ENCODE results near the gene LSAMP.
"Not testable (repeated sequence)": the region's sequence is repeated elsewhere in the genome, so short reads cannot be mapped to it uniquely, and the experiment has no call there.

LSAMP gene

DNA sequence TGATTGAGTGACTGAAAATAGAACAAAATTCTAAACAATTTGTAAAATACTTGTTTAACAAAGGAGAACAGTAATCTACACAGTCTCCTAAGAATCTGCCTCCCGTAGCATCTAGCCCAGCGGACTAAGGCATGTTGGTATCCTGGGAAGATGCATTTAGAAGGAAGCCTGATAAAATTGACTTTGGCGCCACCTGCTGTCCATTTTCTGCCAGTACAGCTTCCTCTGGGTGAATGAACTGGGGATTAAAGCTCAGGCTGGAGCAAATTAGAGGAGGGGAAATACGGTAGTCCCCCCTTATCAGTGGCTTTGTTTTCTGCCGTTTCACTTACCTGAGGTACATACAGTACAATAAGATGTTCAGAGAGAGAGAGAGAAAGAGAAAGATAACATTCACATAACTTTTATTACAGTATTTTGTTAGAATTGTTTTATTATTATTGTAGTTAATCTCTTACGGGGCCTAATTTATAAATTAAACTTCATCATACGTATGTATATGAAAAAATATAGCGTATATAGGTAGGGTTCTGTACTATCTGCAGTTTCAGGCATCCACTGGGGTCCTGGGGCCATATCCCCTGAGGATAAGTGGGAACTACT is 630.4 kb downstream of the LSAMP start:
- H3K4me1 Mint-ChIP-seq = no peaks in the 10 kb centered on the region
- H3K9me3 Mint-ChIP-seq = no peaks in the 10 kb centered on the region
- H3K4me3 Mint-ChIP-seq = no peak overlapping the region
- H3K27me3 Mint-ChIP-seq = peaks cover 4% of the 10 kb centered on the region
- no peak overlapping the region for H3K27ac Mint-ChIP-seq
- no peaks in the 10 kb centered on the region for H3K36me3 Mint-ChIP-seq

DNA sequence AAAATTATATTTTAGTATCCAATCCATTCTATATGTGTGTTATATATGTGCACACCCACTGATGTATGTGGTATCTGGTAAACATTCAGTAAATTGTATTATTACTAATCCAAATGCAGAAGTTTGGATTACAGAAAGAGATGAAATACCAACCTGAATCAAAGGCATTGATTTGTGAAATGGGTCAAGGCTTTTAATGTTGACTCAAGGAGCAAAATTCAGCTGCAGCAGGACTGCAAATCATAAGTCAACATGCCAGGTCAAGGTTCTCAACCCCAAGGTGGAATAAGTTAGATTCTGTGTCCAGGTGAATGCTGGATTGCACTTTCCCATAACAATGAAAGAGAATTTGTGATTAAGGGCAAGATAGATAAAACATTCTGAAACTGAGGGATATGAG is 631.3 kb downstream of the LSAMP start:
- no peaks in the 10 kb centered on the region for H3K36me3 Mint-ChIP-seq
- no peak overlapping the region for H3K4me3 Mint-ChIP-seq
- H3K9me3 Mint-ChIP-seq = no peaks in the 10 kb centered on the region
- H3K27ac Mint-ChIP-seq = no peak overlapping the region
- no peaks in the 10 kb centered on the region for H3K4me1 Mint-ChIP-seq
- H3K27me3 Mint-ChIP-seq = peaks cover 4% of the 10 kb centered on the region

DNA sequence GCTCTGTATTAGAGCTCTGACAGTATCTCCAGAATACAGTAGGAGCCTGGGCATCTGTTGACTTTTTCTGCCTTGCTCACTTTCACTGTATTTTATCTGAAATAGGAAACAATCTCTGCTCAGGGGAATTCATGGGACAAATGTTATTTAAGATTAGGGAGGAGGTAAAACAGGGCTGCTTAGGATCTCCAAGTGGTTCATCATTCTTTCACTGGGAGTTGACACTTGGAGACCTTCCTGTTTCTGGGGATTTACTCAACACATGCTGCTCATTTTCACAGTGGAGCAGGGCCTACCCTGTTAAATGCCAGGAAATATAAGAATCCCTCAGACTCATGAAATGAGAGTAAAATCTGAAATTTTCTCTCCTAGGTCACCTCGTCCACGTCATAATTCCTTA is 636.5 kb downstream of the LSAMP start:
- H3K27ac Mint-ChIP-seq = no peak overlapping the region
- H3K4me3 Mint-ChIP-seq = no peak overlapping the region
- H3K27me3 Mint-ChIP-seq = peaks cover 11% of the 10 kb centered on the region
- no peaks in the 10 kb centered on the region for H3K4me1 Mint-ChIP-seq
- H3K9me3 Mint-ChIP-seq = no peaks in the 10 kb centered on the region
- H3K36me3 Mint-ChIP-seq = no peaks in the 10 kb centered on the region

DNA sequence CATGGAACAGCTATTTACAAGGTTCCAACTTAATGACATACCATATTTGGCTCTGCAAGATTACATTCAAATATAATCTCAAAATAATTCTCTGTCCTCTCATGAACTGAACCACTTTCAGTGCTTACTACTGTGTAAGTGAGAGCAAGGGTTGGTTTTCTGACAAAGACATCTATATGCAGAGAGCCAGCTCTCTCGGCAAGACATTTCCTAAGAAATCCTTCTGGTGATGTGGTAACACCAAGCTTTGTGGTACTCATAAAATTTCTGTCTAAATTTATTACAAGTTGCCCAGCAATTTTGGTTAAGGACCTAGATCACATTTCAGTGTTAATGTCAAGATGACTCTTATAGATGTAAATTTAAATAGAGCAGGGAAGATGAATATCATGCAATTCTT is 637.0 kb downstream of the LSAMP start:
- Mint-ChIP-seq H3K4me3 (no peak overlapping the region), H3K4me1 (no peaks in the 10 kb centered on the region), H3K27ac (no peak overlapping the region), H3K9me3 (no peaks in the 10 kb centered on the region), H3K36me3 (no peaks in the 10 kb centered on the region), H3K27me3 (peaks cover 16% of the 10 kb centered on the region)

DNA sequence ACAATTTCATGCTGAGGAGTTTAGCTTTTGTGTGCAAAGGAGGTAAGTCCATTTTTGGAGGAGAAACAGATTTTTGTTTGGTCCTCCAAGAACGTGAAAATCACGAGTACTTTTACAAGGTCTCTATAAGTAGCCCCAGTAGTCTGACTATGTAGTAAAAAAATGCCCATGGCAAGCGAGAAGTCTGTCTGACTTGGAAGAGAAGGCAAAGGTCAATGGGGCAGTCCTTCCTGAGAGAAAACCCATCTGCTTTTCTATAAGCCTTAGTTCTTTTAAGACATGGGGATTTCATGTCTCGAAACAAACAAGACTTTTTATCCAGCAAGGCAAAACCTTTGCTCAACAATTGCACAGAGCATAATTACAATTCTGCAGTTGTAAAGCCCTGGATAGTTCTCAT is 638.8 kb downstream of the LSAMP start:
- H3K27me3 Mint-ChIP-seq = peaks cover 22% of the 10 kb centered on the region
- no peaks in the 10 kb centered on the region for H3K36me3 Mint-ChIP-seq
- no peak overlapping the region for H3K4me3 Mint-ChIP-seq
- no peaks in the 10 kb centered on the region for H3K4me1 Mint-ChIP-seq
- no peaks in the 10 kb centered on the region for H3K9me3 Mint-ChIP-seq
- H3K27ac Mint-ChIP-seq = no peak overlapping the region

DNA sequence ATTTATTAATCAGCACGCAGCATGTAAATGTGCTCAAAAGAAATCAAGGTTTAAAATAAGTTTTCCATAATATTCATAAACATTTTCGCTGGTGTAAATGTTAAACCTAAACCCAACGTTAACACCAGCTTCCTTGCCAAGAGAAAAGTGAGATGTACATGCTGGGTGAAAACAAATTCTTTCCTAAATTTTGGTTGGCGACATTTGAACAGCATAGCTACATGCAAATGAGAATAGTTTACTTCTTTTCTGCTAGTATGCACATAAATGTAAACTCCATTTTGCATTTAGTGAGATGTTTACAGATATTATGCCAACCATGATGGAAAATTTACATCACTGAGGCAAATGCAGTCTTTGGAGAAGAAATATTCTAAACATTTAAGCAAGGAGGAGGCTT is 639.8 kb downstream of the LSAMP start:
- Mint-ChIP-seq H3K9me3 (no peaks in the 10 kb centered on the region), H3K4me1 (no peaks in the 10 kb centered on the region), H3K36me3 (no peaks in the 10 kb centered on the region)

DNA sequence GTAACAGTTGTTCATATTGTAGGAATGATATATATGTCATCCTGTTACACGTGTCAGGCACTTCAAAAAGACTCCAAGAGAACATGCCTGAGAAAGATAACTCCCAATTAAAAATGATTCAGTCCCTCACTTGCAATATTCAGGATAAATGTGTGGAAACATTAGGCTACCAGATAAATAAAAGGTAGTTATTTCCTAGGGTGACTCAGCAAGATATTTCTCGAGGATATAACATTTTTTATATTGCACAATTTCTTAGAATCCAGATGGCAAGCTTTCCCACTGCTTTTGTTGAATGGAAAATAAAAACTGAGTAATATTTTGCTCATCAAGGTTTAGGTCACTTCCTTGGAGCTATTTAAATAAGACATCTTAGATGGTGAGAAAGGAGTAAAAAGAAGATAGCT is 640.6 kb downstream of the LSAMP start:
- H3K4me1 Mint-ChIP-seq = no peaks in the 10 kb centered on the region
- no peaks in the 10 kb centered on the region for H3K36me3 Mint-ChIP-seq
- no peak overlapping the region for H3K27ac Mint-ChIP-seq
- peaks cover 20% of the 10 kb centered on the region for H3K27me3 Mint-ChIP-seq
- H3K9me3 Mint-ChIP-seq = no peaks in the 10 kb centered on the region
- no peak overlapping the region for H3K4me3 Mint-ChIP-seq

More for the DNA sequence above, 639.8 kb downstream of the LSAMP start:
- H3K27ac Mint-ChIP-seq = no peak overlapping the region
- H3K27me3 Mint-ChIP-seq = peaks cover 20% of the 10 kb centered on the region
- no peak overlapping the region for H3K4me3 Mint-ChIP-seq

DNA sequence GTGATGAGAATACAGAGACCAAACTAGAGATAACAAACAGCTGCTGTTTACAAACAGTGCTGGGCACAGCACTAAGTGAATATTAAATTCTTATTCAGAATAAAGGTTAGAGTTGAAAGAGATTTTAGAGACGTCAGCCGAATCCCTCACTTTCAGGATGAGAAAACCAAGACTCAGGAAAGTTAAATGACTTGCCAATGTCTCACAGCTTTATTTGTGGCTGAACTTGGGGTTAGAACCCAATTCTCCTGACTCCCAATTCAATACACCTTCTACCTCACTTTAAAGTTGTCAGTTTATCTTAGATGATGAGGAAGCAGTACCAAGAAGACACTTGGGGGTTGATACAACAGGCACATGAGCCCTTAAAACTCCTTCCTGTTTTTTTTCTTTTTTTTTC is 641.1 kb downstream of the LSAMP start:
- Mint-ChIP-seq H3K4me3 (no peak overlapping the region), H3K27ac (no peak overlapping the region), H3K9me3 (no peaks in the 10 kb centered on the region), H3K27me3 (peaks cover 20% of the 10 kb centered on the region), H3K36me3 (no peaks in the 10 kb centered on the region), H3K4me1 (no peaks in the 10 kb centered on the region)

DNA sequence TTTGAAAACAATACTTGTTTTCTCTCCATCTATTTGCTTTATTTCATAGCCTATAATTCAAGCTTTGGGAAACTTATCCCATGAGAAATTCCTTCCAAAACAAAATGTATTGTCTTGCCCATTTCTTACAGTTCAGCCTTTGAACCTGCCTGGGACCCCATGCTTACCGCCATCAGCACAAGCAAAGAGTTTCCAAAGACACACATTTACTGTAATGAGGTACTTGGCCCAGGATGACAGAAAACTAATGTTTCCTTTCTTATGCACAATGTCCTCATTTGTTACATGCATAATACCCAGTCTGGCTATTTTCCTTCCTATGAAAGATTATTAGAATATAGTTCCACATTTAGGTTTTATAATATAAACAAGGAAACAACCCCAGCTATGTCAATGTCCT is 641.6 kb downstream of the LSAMP start:
- H3K27ac Mint-ChIP-seq = no peak overlapping the region
- peaks cover 20% of the 10 kb centered on the region for H3K27me3 Mint-ChIP-seq
- H3K4me1 Mint-ChIP-seq = no peaks in the 10 kb centered on the region
- no peak overlapping the region for H3K4me3 Mint-ChIP-seq
- no peaks in the 10 kb centered on the region for H3K36me3 Mint-ChIP-seq
- H3K9me3 Mint-ChIP-seq = no peaks in the 10 kb centered on the region

DNA sequence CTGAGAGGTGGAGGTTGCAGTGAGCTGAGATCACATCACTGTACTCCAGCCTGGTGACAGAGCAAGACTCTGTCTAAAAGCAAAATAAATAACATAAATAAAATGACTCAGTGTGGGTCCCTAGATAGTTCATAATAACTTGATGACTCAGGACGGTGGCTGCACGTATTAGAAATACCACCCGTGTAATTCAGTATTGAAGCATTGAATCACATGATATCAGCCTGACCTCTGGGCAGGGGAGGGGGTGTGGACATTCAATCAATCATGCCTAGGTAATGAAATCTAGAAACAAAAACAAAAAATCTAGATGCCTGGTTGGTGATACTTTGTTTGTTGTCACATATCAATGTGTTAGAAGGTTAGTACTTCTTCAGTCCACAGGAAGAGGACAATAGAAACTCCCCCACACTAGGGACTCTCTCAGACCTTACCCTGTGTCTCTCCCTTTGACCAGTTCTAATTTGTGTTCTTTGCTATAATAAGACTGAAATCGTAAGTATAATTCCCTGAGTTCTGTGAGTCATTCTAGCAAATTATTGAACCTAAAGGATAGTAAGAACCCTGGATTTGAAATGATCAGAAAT is 644.7 kb downstream of the LSAMP start:
- Mint-ChIP-seq H3K27me3 (peaks cover 17% of the 10 kb centered on the region), H3K4me1 (no peaks in the 10 kb centered on the region), H3K36me3 (no peaks in the 10 kb centered on the region), H3K9me3 (no peaks in the 10 kb centered on the region), H3K27ac (no peak overlapping the region), H3K4me3 (no peak overlapping the region)

DNA sequence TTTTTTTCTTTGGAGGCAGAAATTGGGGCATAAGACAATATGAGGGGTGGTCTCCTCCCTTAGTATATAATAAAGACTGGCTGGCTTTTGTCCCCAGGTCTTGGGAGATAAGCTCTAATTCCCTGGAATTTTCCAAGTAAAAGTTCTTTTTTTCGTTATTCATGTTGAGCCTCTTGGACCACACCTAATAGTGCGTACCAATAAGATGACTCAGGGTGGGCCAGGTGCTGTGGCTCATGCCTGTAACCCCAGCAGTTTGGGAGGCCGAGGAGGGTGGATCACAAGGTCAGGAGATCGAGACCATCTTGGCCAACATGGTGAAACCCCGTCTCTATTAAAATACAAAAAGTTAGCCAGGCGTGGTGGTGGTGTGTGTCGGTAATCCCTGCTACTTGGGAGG is 645.2 kb downstream of the LSAMP start:
- H3K4me1 Mint-ChIP-seq, H3K9me3 Mint-ChIP-seq, H3K4me3 Mint-ChIP-seq, H3K27ac Mint-ChIP-seq, H3K36me3 Mint-ChIP-seq: not testable (repeated sequence)
- H3K27me3 Mint-ChIP-seq = peaks cover 17% of the 10 kb centered on the region

DNA sequence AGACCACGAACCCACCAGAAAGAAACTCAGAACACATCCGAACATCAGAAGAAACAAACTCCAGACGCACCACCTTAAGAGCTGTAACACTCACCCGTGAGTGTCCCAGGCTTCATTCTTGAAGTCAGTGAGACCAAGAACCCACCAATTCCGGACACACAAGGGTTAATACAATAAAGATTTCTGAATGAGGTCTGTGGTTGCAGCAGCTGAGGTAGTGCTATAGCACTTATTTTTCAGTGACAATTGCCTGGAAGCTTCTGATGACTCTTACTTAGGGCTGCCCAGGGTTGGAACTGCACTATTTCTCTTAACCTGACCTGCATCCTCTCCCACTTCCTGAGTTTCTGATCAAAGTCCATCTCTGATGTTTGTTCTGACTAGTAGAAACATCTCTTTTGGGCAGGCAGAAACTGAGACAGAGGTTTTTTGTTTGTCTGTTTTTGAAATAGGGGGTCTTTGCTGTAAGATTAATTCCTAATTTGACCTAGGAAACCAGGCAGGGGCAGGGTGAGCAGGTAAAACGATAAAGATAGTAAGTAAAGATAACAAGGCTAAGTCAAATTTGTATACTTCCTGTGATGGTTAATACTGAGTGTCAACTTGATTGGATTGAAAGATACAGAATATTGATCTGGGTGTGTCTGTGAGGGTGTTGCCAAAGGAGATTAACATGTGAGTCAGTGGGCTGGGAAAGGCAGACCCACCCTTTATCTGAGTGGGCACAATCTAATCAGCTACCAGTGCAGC is 652.9 kb downstream of the LSAMP start:
- H3K27me3 Mint-ChIP-seq = no peaks in the 10 kb centered on the region
- H3K4me3 Mint-ChIP-seq = peak overlapping the region; percentile 59
- H3K36me3 Mint-ChIP-seq = no peaks in the 10 kb centered on the region
- peak overlapping the region; percentile 69 for H3K27ac Mint-ChIP-seq
- H3K4me1 Mint-ChIP-seq = peaks cover 41% of the 10 kb centered on the region
- H3K9me3 Mint-ChIP-seq = no peaks in the 10 kb centered on the region

DNA sequence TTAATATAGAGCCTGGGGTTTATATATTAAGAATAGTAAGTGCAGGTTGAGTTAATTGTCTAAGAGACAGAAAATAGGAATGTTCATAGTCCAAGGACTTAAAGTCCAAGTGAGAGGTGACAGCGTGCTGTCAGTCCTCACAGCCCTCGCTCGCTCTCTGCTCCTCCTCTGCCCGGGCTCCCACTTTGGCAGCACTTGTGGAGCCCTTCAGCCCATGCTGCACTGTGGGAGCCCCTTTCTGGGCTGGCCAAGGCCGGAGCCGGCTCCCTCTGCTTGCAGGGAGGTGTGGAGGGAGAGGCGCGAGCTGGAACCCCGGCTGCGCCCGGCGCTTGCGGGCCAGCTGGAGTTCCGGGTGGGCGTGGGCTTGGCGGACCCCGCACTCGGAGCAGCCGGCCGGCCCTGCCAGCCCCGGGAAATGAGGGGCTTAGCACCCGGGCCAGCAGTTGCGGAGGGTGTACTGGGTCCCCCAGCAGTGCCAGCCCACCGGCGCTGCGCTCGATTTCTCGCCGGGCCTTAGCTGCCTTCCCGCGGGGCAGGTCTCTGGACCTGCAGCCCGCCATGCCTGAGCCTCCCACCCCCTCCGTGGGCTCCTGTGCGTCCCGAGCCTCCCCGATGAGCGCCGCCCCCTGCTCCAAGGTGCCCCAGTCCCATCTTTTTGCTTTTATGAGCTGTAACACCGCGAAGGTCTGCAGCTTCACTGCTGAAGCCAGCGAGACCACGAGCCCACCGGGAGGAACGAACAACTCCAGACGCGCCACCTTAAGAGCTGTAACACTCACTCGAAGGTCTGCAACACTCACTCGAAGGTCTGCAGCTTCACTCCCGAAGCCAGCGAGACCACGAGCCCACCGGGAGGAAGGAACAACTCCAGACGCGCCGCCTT is 653.8 kb downstream of the LSAMP start:
- Mint-ChIP-seq H3K4me1 (peaks cover 41% of the 10 kb centered on the region), H3K4me3 (peak overlapping the region; percentile 59), H3K27ac (peak overlapping the region; percentile 42)
- H3K9me3 Mint-ChIP-seq, H3K36me3 Mint-ChIP-seq, H3K27me3 Mint-ChIP-seq: not testable (repeated sequence)

DNA sequence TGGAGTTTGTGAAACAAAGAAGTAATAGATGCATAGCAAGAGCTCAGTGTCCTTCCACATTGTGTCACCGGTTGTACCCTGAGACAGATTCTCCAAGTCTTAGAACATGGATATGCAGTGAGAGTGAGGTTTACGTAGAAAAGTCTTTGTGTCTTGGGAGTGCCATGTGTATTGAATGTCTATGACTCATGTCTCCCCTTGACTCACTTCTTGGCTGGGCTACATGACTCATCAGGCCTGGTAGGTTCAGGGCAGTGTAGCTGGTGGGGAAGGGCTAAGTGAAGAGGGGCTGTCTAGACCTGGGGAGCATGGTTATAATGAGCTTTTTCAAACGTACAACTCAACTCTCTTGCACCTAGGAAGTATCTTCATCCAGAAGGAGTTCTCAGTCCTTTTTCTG is 654.5 kb downstream of the LSAMP start:
- Mint-ChIP-seq H3K27ac (peak overlapping the region; percentile 7), H3K27me3 (no peaks in the 10 kb centered on the region), H3K4me1 (peaks cover 41% of the 10 kb centered on the region), H3K36me3 (no peaks in the 10 kb centered on the region), H3K4me3 (no peak overlapping the region), H3K9me3 (no peaks in the 10 kb centered on the region)

DNA sequence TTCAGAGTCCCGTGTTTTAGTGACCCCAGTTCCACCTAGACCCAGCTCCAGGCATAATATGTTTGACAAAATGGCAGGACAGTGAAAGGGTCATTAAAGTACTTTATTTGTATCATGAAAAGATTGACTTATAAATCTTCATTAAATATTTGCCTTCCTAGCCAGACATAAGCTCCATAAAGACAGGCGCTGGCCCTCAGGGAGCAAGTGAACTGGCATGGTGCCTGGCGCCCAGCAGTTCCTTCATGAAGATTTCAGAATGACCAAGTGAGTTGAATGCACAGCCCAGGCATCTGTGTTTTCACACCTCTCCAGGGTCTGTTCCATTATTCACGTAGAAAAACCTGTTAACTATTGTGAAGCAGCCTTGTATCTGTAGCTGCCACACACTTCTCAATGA is 655.8 kb downstream of the LSAMP start:
- H3K27ac Mint-ChIP-seq = no peak overlapping the region
- no peaks in the 10 kb centered on the region for H3K27me3 Mint-ChIP-seq
- H3K9me3 Mint-ChIP-seq = no peaks in the 10 kb centered on the region
- H3K4me1 Mint-ChIP-seq = peaks cover 52% of the 10 kb centered on the region
- no peaks in the 10 kb centered on the region for H3K36me3 Mint-ChIP-seq
- H3K4me3 Mint-ChIP-seq = no peak overlapping the region
